ENCODE results near the gene TRPV4. TPM values are rescaled to one million over a fixed set of nuclear protein-coding genes. Genes with fewer than 3 reads are reported as not detected.
A peak's percentile ranks its signal among the peaks of the same experiment; 100 is the strongest.

Gene TRPV4
- total RNA-seq, 1 donor from 2014 or later, result 5.6 TPM

DNA sequence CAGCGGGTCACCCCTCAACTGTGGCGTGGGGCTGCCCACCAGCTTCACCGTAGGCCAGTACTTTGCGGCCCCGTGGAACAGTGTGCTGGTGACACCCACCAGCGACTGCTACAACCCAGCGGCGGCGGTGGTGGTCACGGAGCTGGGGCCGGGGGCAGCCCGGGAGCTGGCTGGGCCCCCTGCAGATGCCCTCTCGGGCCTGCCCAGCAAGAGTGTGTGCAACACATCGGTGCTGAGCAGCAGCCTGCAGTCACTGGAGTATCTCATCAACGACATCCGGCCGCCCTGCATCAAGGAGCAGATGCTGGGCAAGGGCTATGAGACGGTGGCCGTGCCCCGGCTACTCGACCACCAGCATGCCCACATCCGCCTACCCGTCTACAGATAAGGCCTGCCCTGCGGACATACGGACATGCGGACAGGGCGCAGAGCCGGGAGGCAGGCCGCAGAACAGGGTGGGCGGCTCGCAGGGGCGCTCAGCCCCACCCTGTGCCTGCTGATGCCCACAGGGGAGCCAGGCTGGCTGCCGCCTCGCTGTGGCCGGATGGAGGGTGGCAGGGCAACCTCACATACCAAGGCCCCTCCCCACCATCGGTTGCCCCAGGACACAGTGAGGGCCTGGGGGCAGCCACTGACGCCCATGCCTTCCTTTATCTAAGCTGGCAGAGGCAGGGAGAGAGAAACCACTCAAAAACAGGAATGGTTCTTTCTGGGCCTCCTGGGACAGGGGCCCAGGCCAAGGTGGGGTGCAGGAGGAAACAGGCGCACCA, 64.1 kb downstream of the TRPV4 start:
- H3K36me3 ChIP-seq, result no peaks in the 10 kb centered on the region
- TF ChIP-seq POLR2A (IDR thresholded peaks at IDR 0.05) (no peak), POLR2AphosphoS5 (IDR thresholded peaks at IDR 0.05; ENCODE audit: insufficient read depth in 1 of 2, low read depth in 1 of 2) (no peak)
- TF ChIP-seq, protein P1, sequence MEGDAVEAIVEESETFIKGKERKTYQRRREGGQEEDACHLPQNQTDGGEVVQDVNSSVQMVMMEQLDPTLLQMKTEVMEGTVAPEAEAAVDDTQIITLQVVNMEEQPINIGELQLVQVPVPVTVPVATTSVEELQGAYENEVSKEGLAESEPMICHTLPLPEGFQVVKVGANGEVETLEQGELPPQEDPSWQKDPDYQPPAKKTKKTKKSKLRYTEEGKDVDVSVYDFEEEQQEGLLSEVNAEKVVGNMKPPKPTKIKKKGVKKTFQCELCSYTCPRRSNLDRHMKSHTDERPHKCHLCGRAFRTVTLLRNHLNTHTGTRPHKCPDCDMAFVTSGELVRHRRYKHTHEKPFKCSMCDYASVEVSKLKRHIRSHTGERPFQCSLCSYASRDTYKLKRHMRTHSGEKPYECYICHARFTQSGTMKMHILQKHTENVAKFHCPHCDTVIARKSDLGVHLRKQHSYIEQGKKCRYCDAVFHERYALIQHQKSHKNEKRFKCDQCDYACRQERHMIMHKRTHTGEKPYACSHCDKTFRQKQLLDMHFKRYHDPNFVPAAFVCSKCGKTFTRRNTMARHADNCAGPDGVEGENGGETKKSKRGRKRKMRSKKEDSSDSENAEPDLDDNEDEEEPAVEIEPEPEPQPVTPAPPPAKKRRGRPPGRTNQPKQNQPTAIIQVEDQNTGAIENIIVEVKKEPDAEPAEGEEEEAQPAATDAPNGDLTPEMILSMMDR (IDR thresholded peaks at IDR 0.05), result no peak
- peak in 1 of 2 donors; percentile 34 for DNase-seq (ENCODE audit: extremely low spot score in 2 of 2)
- intact Hi-C loops (cut with DNase I), result no loop called here
- no peaks in the 10 kb centered on the region for H3K9me3 ChIP-seq
- no peak overlapping the region for H3K27ac ChIP-seq
- H3K4me3 ChIP-seq, result no peak overlapping the region
- no peaks in the 10 kb centered on the region for H3K27me3 ChIP-seq
- no peaks in the 10 kb centered on the region for H3K4me1 ChIP-seq

DNA sequence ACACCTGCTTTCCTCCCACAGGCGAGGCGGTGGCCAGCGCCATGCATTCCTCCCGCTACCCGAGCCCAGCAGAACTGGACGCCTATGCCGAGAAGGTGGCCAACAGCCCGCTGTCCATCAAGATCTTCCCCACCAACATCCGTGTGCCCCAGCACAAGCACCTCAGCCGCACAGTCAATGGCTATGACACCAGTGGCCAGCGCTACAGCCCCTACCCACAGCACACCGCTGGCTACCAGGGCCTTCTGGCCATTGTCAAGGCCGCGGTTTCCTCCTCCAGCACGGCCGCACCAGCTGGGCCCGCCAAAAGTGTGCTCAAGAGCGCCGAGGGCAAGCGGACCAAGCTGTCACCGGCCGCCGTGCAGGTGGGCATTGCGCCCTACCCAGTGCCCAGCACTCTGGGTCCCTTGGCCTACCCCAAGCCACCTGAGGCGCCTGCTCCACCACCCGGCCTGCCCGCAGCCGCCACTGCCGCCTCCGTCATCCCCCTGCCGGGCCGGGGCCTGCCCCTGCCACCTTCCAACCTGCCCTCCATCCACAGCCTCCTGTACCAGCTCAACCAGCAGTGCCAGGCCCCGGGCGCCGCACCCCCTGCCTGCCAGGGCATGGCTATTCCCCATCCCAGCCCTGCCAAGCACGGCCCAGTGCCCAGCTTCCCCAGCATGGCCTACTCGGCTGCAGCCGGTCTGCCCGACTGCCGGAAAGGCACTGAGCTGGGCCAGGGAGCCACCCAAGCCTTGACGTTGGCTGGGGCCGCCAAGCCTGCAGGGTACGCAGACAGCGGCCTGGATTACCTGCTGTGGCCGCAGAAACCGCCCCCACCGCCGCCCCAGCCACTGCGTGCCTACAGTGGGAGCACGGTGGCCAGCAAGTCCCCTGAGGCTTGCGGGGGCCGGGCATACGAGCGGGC, 65.0 kb downstream of the TRPV4 start:
- no peak overlapping the region for H3K27ac ChIP-seq
- H3K4me1 ChIP-seq, result no peaks in the 10 kb centered on the region
- TF ChIP-seq POLR2A (IDR thresholded peaks at IDR 0.05) (no peak), POLR2AphosphoS5 (IDR thresholded peaks at IDR 0.05; ENCODE audit: insufficient read depth in 1 of 2, low read depth in 1 of 2) (no peak)
- TF ChIP-seq, protein P1 (IDR thresholded peaks at IDR 0.05), result no peak
- intact Hi-C loops (cut with DNase I), result no loop called here
- H3K27me3 ChIP-seq, result no peaks in the 10 kb centered on the region
- H3K4me3 ChIP-seq, result no peak overlapping the region
- H3K36me3 ChIP-seq, result no peaks in the 10 kb centered on the region
- H3K9me3 ChIP-seq, result no peaks in the 10 kb centered on the region
- peak in 1 of 2 donors; percentile 81 for DNase-seq (ENCODE audit: extremely low spot score in 2 of 2)

GRCh38 chr12:109767456-109767855, 65.7 kb downstream of the TRPV4 start:
- no peaks in the 10 kb centered on the region for H3K4me1 ChIP-seq
- H3K9me3 ChIP-seq, result no peaks in the 10 kb centered on the region
- DNase-seq (ENCODE audit: extremely low spot score in 2 of 2), result peak in 1 of 2 donors; percentile 49
- no peaks in the 10 kb centered on the region for H3K27me3 ChIP-seq
- TF ChIP-seq, protein P1 (IDR thresholded peaks at IDR 0.05), result no peak
- TF ChIP-seq POLR2AphosphoS5 (IDR thresholded peaks at IDR 0.05; ENCODE audit: insufficient read depth in 1 of 2, low read depth in 1 of 2) (no peak), POLR2A (IDR thresholded peaks at IDR 0.05) (no peak)
- intact Hi-C loops (cut with DNase I), result no loop called here
- H3K4me3 ChIP-seq, result no peak overlapping the region
- H3K36me3 ChIP-seq, result no peaks in the 10 kb centered on the region
- H3K27ac ChIP-seq, result no peak overlapping the region

- Histone ChIP-seq H3K27ac (no peak overlapping the region), H3K9me3 (no peaks in the 10 kb centered on the region), H3K27me3 (no peaks in the 10 kb centered on the region), H3K36me3 (no peaks in the 10 kb centered on the region), H3K4me1 (no peaks in the 10 kb centered on the region), H3K4me3 (no peak overlapping the region)
- peak in 1 of 2 donors; percentile 88 for DNase-seq (ENCODE audit: extremely low spot score in 2 of 2)
- intact Hi-C loops (cut with DNase I), result no loop called here
- TF ChIP-seq POLR2A (IDR thresholded peaks at IDR 0.05), result no peak
These were observed 66.9 kb downstream of the TRPV4 start for GRCh38 chr12:109766251-109766778.

GRCh38 chr12:109765446-109765810, 67.8 kb downstream of the TRPV4 start:
- Histone ChIP-seq H3K27ac (no peak overlapping the region), H3K36me3 (no peaks in the 10 kb centered on the region), H3K4me3 (no peak overlapping the region), H3K9me3 (no peaks in the 10 kb centered on the region), H3K4me1 (no peaks in the 10 kb centered on the region), H3K27me3 (no peaks in the 10 kb centered on the region)
- TF ChIP-seq, protein P1 (IDR thresholded peaks at IDR 0.05), result no peak
- TF ChIP-seq POLR2A (IDR thresholded peaks at IDR 0.05) (no peak), POLR2AphosphoS5 (IDR thresholded peaks at IDR 0.05; ENCODE audit: insufficient read depth in 1 of 2, low read depth in 1 of 2) (no peak)
- peak in 1 of 2 donors; percentile 81 for DNase-seq (ENCODE audit: extremely low spot score in 2 of 2)
- intact Hi-C loops (cut with DNase I), result no loop called here

Measured in vagina (tissue), 2 donors.